K562 (cell line): ENCODE data around the gene MSMO1. TPM values are rescaled to one million over a fixed set of nuclear protein-coding genes. Genes with fewer than 3 reads are reported as not detected.

ENCODE experiments used
- ATAC-seq: fragments of 200-7000 bp; cut with Tn5 transposase; 3 replicates; pipeline ENCODE4 v1.9.1; 2020; ENCODE audit warnings: moderate library complexity
- BruUV-seq: library from RNA; stranded (reverse); fragments of 400-500 nt; replicated peaks from 2 replicates; lab custom pipeline; 2021; lab: Mats Ljungman, UMichigan
- CTCF ChIA-PET: fragments of 300-600 bp; formaldehyde crosslinking; extraction: SDS; loops from one replicate; lab custom pipeline; 2021; ENCODE audit warnings: low intra/inter-chr PET ratio; lab: Yijun Ruan, JAX
- POLR2A ChIA-PET: fragments of 300-600, 350-650 bp; sonication (Branson Sonifier 250); formaldehyde crosslinking; extraction: SDS; loops from one replicate; lab custom pipeline; 2021; ENCODE audit warnings: antibody characterized with exemption, inconsistent platforms; lab: Yijun Ruan, JAX
- DNase-seq, 4 experiments: peaks; one replicate each; pipeline versions ENCODE4 v3.0.0 to v3.0.0-alpha.2; 2011 to 2018; ENCODE audit warnings: low spot score in 3 of 4, mixed read lengths in 3 of 4; ENCODE audit errors: extremely low read depth in 1 of 4
- FAIRE-seq: peaks from 2 replicates; lab custom pipeline; 2011; peaks lifted over from hg19 to GRCh38; lab: Jason Lieb, UNC
- H2AFZ ChIP-seq: 2 replicates; pipeline ENCODE4 v1.6.0; 2011; ENCODE audit warnings: low read depth, low read length, control low read depth, inconsistent platforms
- H3K27ac ChIP-seq: fragments of 200-600 bp; 3 replicates; pipeline ENCODE4 v1.8.0; 2011; ENCODE audit warnings: low read depth, mild to moderate bottlenecking, control low read depth, inconsistent platforms, low read length, moderate library complexity, mixed read lengths; ENCODE audit errors: extremely low read depth
- H3K27me3 ChIP-seq, 2 experiments: fragments of 300-600 bp in 1 of 2; 2 replicates in 1 of 2; 3 replicates in 1 of 2; pipeline versions ENCODE4 v1.6.0 to v1.8.0; 2011; ENCODE audit warnings: inconsistent platforms in 2 of 2, low read length in 2 of 2, mild to moderate bottlenecking in 1 of 2, mixed read lengths in 1 of 2, moderate library complexity in 1 of 2; ENCODE audit not compliant: control insufficient read depth in 2 of 2, insufficient read depth in 2 of 2
- H3K36me3 ChIP-seq: fragments of 300-600 bp; 3 replicates; pipeline ENCODE4 v1.8.0; 2011; ENCODE audit warnings: mild to moderate bottlenecking, low read length, inconsistent platforms; ENCODE audit not compliant: control insufficient read depth, insufficient read depth
- H3K4me1 ChIP-seq, 2 experiments: fragments of 200-600 bp in 1 of 2; replicated peaks in 1 of 2; 2 replicates in 1 of 2; 3 replicates in 1 of 2; pipeline versions ENCODE4 v1.5.1 to v1.8.0; 2011; ENCODE audit warnings: inconsistent platforms in 2 of 2, low read length in 2 of 2, mild to moderate bottlenecking in 1 of 2, mixed read lengths in 1 of 2, moderate library complexity in 1 of 2; ENCODE audit not compliant: control insufficient read depth in 2 of 2, insufficient read depth in 2 of 2
- H3K4me2 ChIP-seq: 2 replicates; pipeline ENCODE4 v1.6.1; 2011; ENCODE audit warnings: low read length, control low read depth, inconsistent platforms, mixed read lengths; ENCODE audit not compliant: insufficient read depth
- H3K4me3 ChIP-seq: fragments of 200-600 bp; sonication (generic), shearing (Covaris generic); 2 replicates; pipeline ENCODE4 v1.5.1; 2016; ENCODE audit warnings: control low read depth, inconsistent platforms
- H3K79me2 ChIP-seq: fragments of 200-600 bp; 3 replicates; pipeline ENCODE4 v1.8.0; 2011; ENCODE audit warnings: low read length, inconsistent platforms; ENCODE audit not compliant: control insufficient read depth, insufficient read depth
- H3K9ac ChIP-seq, 2 experiments: 2 replicates each; pipeline versions ENCODE4 v1.6.0 to v1.6.1; 2011; ENCODE audit warnings: low read depth in 2 of 2, low read length in 2 of 2, control low read depth in 1 of 2, inconsistent platforms in 1 of 2, mild to moderate bottlenecking in 1 of 2, mixed read lengths in 1 of 2; ENCODE audit not compliant: insufficient read depth in 1 of 2
- H3K9me1 ChIP-seq: one replicate; pipeline ENCODE4 v1.6.0; 2011; ENCODE audit warnings: inconsistent platforms, mild to moderate bottlenecking, low read length, moderate library complexity; ENCODE audit not compliant: control insufficient read depth, insufficient read depth
- H3K9me3 ChIP-seq: replicated peaks from 2 replicates; pipeline ENCODE4 v1.5.1; 2011; ENCODE audit warnings: low read depth, low read length, inconsistent platforms; ENCODE audit not compliant: control insufficient read depth, insufficient read depth
- H4K20me1 ChIP-seq: replicated peaks from 2 replicates; pipeline ENCODE4 v1.6.1; 2011; ENCODE audit warnings: low read length, inconsistent platforms, mixed read lengths; ENCODE audit not compliant: control insufficient read depth, insufficient read depth
- AFF1 ChIP-seq, 2 experiments: fragments of 450-650 bp; IDR thresholded peaks; 2 replicates each; pipeline ENCODE4 v1.6.1; 2018; ENCODE audit warnings: mild to moderate bottlenecking in 2 of 2, low read depth in 1 of 2; ENCODE audit not compliant: partially characterized antibody in 2 of 2
- GATAD2B ChIP-seq: fragments of 450-650 bp; IDR thresholded peaks from 2 replicates; pipeline ENCODE4 v1.6.1; 2017; ENCODE audit warnings: mild to moderate bottlenecking, borderline replicate concordance
- KLF13 ChIP-seq: fragments of 450-650 bp; IDR thresholded peaks from 2 replicates; pipeline ENCODE4 v1.6.1; 2016; ENCODE audit warnings: missing genetic modification characterization, low read depth, mild to moderate bottlenecking, missing compliant biosample characterization, moderate library complexity, borderline replicate concordance
- RBFOX2 ChIP-seq: fragments of 200-400 bp; formaldehyde crosslinking; IDR thresholded peaks from 2 replicates; pipeline ENCODE4 v1.6.1; 2017; ENCODE audit warnings: low read depth, mild to moderate bottlenecking, low read length, moderate library complexity
- TEAD1 ChIP-seq, 2 experiments: fragments of 450-650 bp in 1 of 2; sonication (generic) in 1 of 2; formaldehyde crosslinking; IDR thresholded peaks; 2 replicates each; pipeline versions ENCODE4 v1.4.0 to v1.8.0; 2020 to 2022; ENCODE audit warnings: mild to moderate bottlenecking in 2 of 2, missing genetic modification reagents in 1 of 2
- THAP12 ChIP-seq: fragments of 250-450 bp; sonication (Bioruptor Pico); IDR thresholded peaks from 2 replicates; pipeline ENCODE4 v1.9.0; 2021; ENCODE audit warnings: mild to moderate bottlenecking, inconsistent platforms
- ZC3H11A ChIP-seq: IDR thresholded peaks from 2 replicates; pipeline ENCODE4 v1.6.1; 2012; ENCODE audit warnings: low read depth, low read length, improper control_type of control experiment
- ZNF778 ChIP-seq: fragments of 450-650 bp; formaldehyde crosslinking; IDR thresholded peaks from 2 replicates; pipeline ENCODE4 v1.4.0; 2020; ENCODE audit warnings: mild to moderate bottlenecking, moderate library complexity
- ZSCAN29 ChIP-seq: fragments of 450-650 bp; IDR thresholded peaks from 2 replicates; pipeline ENCODE4 v1.6.1; 2017
- WGBS: fragments of 100-300 bp; shearing (Covaris generic); methylation state at CpG from one replicate; pipeline ENCODE4 v1.1.6; 2016; ENCODE audit warnings: low coverage, mixed read lengths; ENCODE audit not compliant: insufficient coverage; ENCODE audit errors: missing lambda C conversion rate; 5-methylcytosine and 5-hydroxymethylcytosine counted together
- in situ Hi-C: fragments of 300-500 bp; cut with MboI; formaldehyde crosslinking; loops from 4 replicates; pipeline ENCODE4 v1.15.0; 2018; ENCODE audit warnings: inconsistent platforms, mixed read lengths
- intact Hi-C: fragments of 100-400 bp; cut with micrococcal nuclease; formaldehyde crosslinking; loops from 2 replicates; pipeline ENCODE4 v1.14.2; 2022
- polyA plus RNA-seq, 8 experiments: library from polyadenylated mRNA; depleted of rRNA in 4 of 8; stranded (reverse) in 5 of 8; unstranded in 3 of 8; fragments of >200 nt; fragmentation: Nextera tagmentation in 2 of 8; fragmentation: Illumina TruSeq in 1 of 8; extraction: Ambion mirVana in 2 of 8; extraction: Trizol in 1 of 8; gene quantifications; 2 replicates each; pipeline versions ENCODE4 v1.2.1 to v1.2.3, GENCODE V29; 2011 to 2014; ENCODE audit warnings: inconsistent platforms in 1 of 8, missing spikeins in 1 of 8
- total RNA-seq, 7 experiments: library from RNA; depleted of rRNA in 6 of 7; stranded (reverse); fragments of >200 nt in 6 of 7; fragmentation: Illumina TruSeq in 2 of 7; extraction: Trizol in 2 of 7; gene quantifications; 2 replicates each; pipeline versions ENCODE4 v1.2.1 to v1.2.3, GENCODE V29; 2011 to 2021; ENCODE audit warnings: low replicate concordance in 1 of 7

The MSMO1 gene
- total and polyA plus RNA-seq, 9 of the 15 experiments (the other 6 are each of a cell fraction or from before 2014, with no cell fraction given), result 32.0 to 172 (median 63.5) TPM

GRCh38 chr4:165293061-165293460, 34.4 kb upstream of the MSMO1 start:
- no peaks in the 10 kb centered on the region for H3K4me1 ChIP-seq
- no peaks in the 10 kb centered on the region for H3K9me1 ChIP-seq
- peaks cover 5% of the 10 kb centered on the region; the same call in 1 of the 3 replicates for H3K36me3 ChIP-seq
- no peaks in the 10 kb centered on the region for H3K79me2 ChIP-seq
- no peaks in the 10 kb centered on the region for H3K9me3 ChIP-seq
- no peak for DNase-seq
- no peak overlapping the region for H3K4me2 ChIP-seq
- TF ChIP-seq ZSCAN29, result no peak
- TF ChIP-seq THAP12 (CRISPR knock-in tag), result no peak
- TF ChIP-seq AFF1 (IDR thresholded peaks at IDR 0.05; ENCODE audit: low read depth in 1 of 2, partially characterized antibody in 2 of 2), result no peak
- no peak for TF ChIP-seq TEAD1 (CRISPR knock-in tag; IDR thresholded peaks at IDR 0.05)
- TF ChIP-seq ZNF778 (CRISPR knock-in tag), result no peak
- no peak for TF ChIP-seq ZC3H11A
- TF ChIP-seq RBFOX2, result 0 out of 2 replicates have a peak, but pooled peaks have one; percentile 17
- no peak for TF ChIP-seq GATAD2B
- no peak for TF ChIP-seq KLF13 (tag)
- H3K27ac ChIP-seq, result no peak overlapping the region
- 67% methylated on average over 6 of the region's 6 CpGs for WGBS
- H2AFZ ChIP-seq, result no peak overlapping the region
- no peaks in the 10 kb centered on the region for H3K27me3 ChIP-seq
- FAIRE-seq, result no peak
- H3K9ac ChIP-seq, result no peak overlapping the region
- no peak for ATAC-seq
- intact Hi-C loops, result no loop called here
- CTCF ChIA-PET, result no interaction called here
- H4K20me1 ChIP-seq, result no peaks in the 10 kb centered on the region
- in situ Hi-C loops, result no loop called here
- BruUV-seq, result no TSS peak
- H3K4me3 ChIP-seq, result no peak overlapping the region
- POLR2A ChIA-PET, result interaction anchor here (1.0 kb wide), 1 partner anchor 23 kb away, joined by 3 read pairs; no protein-coding TSS in a partner anchor
